Neutrophil (primary cell): ENCODE measurements around the gene SLC44A2.

ENCODE experiments used
- H3K27ac ChIP-seq: fragments of 200-600 bp; sonication (generic); 2 replicates; pipeline ENCODE4 v1.5.1; 2016; ENCODE audit warnings: mild to moderate bottlenecking, moderate library complexity
- H3K27me3 ChIP-seq: fragments of 200-600 bp; sonication (generic); 2 replicates; pipeline ENCODE4 v1.6.0; 2016; ENCODE audit warnings: mild to moderate bottlenecking
- H3K36me3 ChIP-seq: fragments of 200-600 bp; sonication (generic); 2 replicates; pipeline ENCODE4 v1.5.1; 2017
- H3K4me1 ChIP-seq, 2 experiments: fragments of 200-600 bp in 1 of 2; sonication (generic) in 1 of 2; 1 replicate in 1 of 2; 2 replicates in 1 of 2; pipeline versions ENCODE4 v1.5.1 to v1.6.1; 2013 to 2016; ENCODE audit warnings: low read depth in 1 of 2, low read length in 1 of 2, mild to moderate bottlenecking in 1 of 2, moderate library complexity in 1 of 2; ENCODE audit not compliant: control insufficient read depth in 1 of 2, insufficient read depth in 1 of 2
- H3K4me3 ChIP-seq, 2 experiments: fragments of 200-600 bp in 1 of 2; sonication (generic) in 1 of 2; 1 replicate in 1 of 2; 2 replicates in 1 of 2; pipeline ENCODE4 v1.5.1; 2013 to 2016; ENCODE audit warnings: low read depth in 1 of 2, low read length in 1 of 2, mild to moderate bottlenecking in 1 of 2, moderate library complexity in 1 of 2
- H3K9me3 ChIP-seq: fragments of 200-600 bp; sonication (generic); 2 replicates; pipeline ENCODE4 v1.5.1; 2016
- CTCF ChIP-seq: fragments of 200-600 bp; sonication (generic); IDR thresholded peaks from 2 replicates; pipeline ENCODE4 v1.5.1; 2016; ENCODE audit warnings: antibody characterized with exemption

Gene SLC44A2

GRCh38 chr19:10600149-10600548 is 25.2 kb upstream of the SLC44A2 start:
- H3K4me1 ChIP-seq = peaks cover 51 to 55% of the 10 kb centered on the region in 2 experiments
- H3K9me3 ChIP-seq = no peaks in the 10 kb centered on the region
- no peaks in the 10 kb centered on the region for H3K27me3 ChIP-seq
- no peak overlapping the region for H3K27ac ChIP-seq
- H3K36me3 ChIP-seq = no peaks in the 10 kb centered on the region
- H3K4me3 ChIP-seq = no peak overlapping the region
- no peak for TF ChIP-seq CTCF

GRCh38 chr19:10601999-10602329 is 23.4 kb upstream of the SLC44A2 start:
- no peak for TF ChIP-seq CTCF
- H3K4me3 ChIP-seq = peak overlapping the region; percentile 29 to 99
- H3K4me1 ChIP-seq = peaks cover 54 to 56% of the 10 kb centered on the region in 2 experiments
- no peaks in the 10 kb centered on the region for H3K9me3 ChIP-seq
- H3K27me3 ChIP-seq = no peaks in the 10 kb centered on the region
- peaks cover 6% of the 10 kb centered on the region for H3K36me3 ChIP-seq
- peak overlapping the region; percentile 100 for H3K27ac ChIP-seq

- Histone ChIP-seq H3K9me3 (no peaks in the 10 kb centered on the region), H3K27ac (peak overlapping the region; percentile 100), H3K36me3 (peaks cover 9% of the 10 kb centered on the region), H3K4me1 (peaks cover 53 to 54% of the 10 kb centered on the region in 2 experiments), H3K4me3 (peak overlapping the region; percentile 87 to 99), H3K27me3 (no peaks in the 10 kb centered on the region)
- no peak for TF ChIP-seq CTCF
These were observed 22.8 kb upstream of the SLC44A2 start for GRCh38 chr19:10602330-10603083.

- Histone ChIP-seq H3K27me3 (no peaks in the 10 kb centered on the region), H3K4me1 (peaks cover 46% of the 10 kb centered on the region in 2 experiments), H3K9me3 (no peaks in the 10 kb centered on the region), H3K36me3 (peaks cover 12% of the 10 kb centered on the region), H3K4me3 (peak overlapping the region; percentile 87 to 99), H3K27ac (peak overlapping the region; percentile 100)
- peak; percentile 38 for TF ChIP-seq CTCF
These were observed 22.1 kb upstream of the SLC44A2 start for GRCh38 chr19:10603084-10603872.

DNA sequence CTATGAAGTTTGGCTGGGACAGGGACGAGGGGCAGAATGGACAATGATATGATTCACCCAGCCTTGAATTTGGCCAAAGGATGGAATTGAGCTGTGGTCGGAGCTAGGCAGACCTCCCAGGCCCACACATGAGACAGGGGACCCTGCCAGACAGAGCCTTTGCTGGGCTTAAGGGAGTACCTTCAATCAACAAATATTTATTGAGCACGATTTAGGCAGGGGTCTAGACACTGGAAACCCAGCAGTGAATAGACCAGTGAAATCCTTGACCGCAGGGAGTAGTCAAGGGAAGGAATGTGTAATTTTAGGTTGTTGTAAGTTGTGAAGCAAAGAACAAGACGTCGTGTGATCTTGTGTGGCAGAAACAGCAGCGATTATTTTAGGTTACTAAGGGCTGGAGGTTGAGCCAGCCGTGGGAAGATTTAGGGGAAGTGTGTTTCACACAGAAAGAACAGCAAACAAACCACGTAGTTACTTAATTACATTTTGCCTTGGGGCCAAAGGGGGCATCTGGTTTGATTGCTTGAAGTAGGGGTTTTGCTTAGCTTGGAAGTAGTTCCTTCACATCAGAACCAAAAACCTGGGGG is 21.4 kb upstream of the SLC44A2 start:
- peaks cover 41 to 44% of the 10 kb centered on the region in 2 experiments for H3K4me1 ChIP-seq
- H3K36me3 ChIP-seq = peaks cover 12% of the 10 kb centered on the region
- no peak for TF ChIP-seq CTCF
- H3K27me3 ChIP-seq = no peaks in the 10 kb centered on the region
- H3K9me3 ChIP-seq = no peaks in the 10 kb centered on the region
- peak overlapping the region; percentile 87 to 99 for H3K4me3 ChIP-seq
- peak overlapping the region; percentile 100 for H3K27ac ChIP-seq
